ENCODE results near the gene CDHR3.

GRCh38 chr7:106054971-106055532 is 92.0 kb downstream of the CDHR3 start:
- TF ChIP-seq CTCF (IDR thresholded peaks at IDR 0.05) (no peak), EZH2 (IDR thresholded peaks at IDR 0.05) (no peak)

Data from neural progenitor cell (in vitro differentiated cells).